Measurements from ENCODE around the gene SOX8. TPM values are rescaled to one million over a fixed set of nuclear protein-coding genes. Genes with fewer than 3 reads are reported as not detected.

The SOX8 gene
- polyA plus RNA-seq, 1 donor from 2014 or later = 3.9 TPM

DNA sequence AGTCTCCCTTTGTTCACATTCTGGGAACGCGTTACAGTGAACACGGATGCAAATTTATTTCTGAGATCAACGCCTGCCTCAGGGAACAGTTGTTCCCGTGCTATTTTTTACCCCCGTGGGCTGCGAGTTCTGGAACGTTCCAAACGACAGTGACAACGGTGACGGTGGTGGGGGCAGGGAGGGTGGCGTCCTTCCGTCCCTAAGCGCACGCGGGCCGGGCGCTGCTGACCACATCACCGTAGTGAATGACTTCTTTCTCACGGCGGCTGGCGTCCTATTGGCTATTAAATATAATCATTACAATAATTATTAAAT lies 45.9 kb downstream of the SOX8 start:
- TF ChIP-seq SMC3 (conservative IDR thresholded peaks at IDR 0.05; ENCODE audit: poor library complexity) (no peak), REST (IDR thresholded peaks at IDR 0.05; ENCODE audit: borderline replicate concordance) (no peak), RAD21 (conservative IDR thresholded peaks at IDR 0.05) (no peak), EP300 (conservative IDR thresholded peaks at IDR 0.05; ENCODE audit: poor library complexity, severe bottlenecking) (no peak), EZH2 (IDR thresholded peaks at IDR 0.05; ENCODE audit: borderline replicate concordance, insufficient read depth, low read length, poor library complexity, severe bottlenecking) (no peak), TAF1 (IDR thresholded peaks at IDR 0.05; ENCODE audit: low read depth) (no peak), POLR2AphosphoS5 (IDR thresholded peaks at IDR 0.05) (no peak), MXI1 (conservative IDR thresholded peaks at IDR 0.05; ENCODE audit: poor library complexity, severe bottlenecking) (no peak)
- TF ChIP-seq, protein P1, sequence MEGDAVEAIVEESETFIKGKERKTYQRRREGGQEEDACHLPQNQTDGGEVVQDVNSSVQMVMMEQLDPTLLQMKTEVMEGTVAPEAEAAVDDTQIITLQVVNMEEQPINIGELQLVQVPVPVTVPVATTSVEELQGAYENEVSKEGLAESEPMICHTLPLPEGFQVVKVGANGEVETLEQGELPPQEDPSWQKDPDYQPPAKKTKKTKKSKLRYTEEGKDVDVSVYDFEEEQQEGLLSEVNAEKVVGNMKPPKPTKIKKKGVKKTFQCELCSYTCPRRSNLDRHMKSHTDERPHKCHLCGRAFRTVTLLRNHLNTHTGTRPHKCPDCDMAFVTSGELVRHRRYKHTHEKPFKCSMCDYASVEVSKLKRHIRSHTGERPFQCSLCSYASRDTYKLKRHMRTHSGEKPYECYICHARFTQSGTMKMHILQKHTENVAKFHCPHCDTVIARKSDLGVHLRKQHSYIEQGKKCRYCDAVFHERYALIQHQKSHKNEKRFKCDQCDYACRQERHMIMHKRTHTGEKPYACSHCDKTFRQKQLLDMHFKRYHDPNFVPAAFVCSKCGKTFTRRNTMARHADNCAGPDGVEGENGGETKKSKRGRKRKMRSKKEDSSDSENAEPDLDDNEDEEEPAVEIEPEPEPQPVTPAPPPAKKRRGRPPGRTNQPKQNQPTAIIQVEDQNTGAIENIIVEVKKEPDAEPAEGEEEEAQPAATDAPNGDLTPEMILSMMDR (IDR thresholded peaks at IDR 0.05; ENCODE audit: poor library complexity, severe bottlenecking) = no peak
- H3K4me2 ChIP-seq (ENCODE audit: low read length) = no peak overlapping the region
- no peak overlapping the region for H2AFZ ChIP-seq (ENCODE audit: low read depth, low read length)
- no peaks in the 10 kb centered on the region for H3F3A ChIP-seq (ENCODE audit: insufficient read depth, low read length, poor library complexity, severe bottlenecking)
- no peaks in the 10 kb centered on the region for H3K9me2 ChIP-seq (ENCODE audit: insufficient read depth, low read length)
- H4K20me1 ChIP-seq (ENCODE audit: insufficient read depth) = no peaks in the 10 kb centered on the region
- no peaks in the 10 kb centered on the region for H3K36me3 ChIP-seq (ENCODE audit: insufficient read depth, low read length)
- no peak overlapping the region for H3K4me3 ChIP-seq (ENCODE audit: low read length)
- no peaks in the 10 kb centered on the region for H3K27me3 ChIP-seq (ENCODE audit: insufficient read depth, low read depth, low read length)
- no peaks in the 10 kb centered on the region for H3K9me3 ChIP-seq (ENCODE audit: low read length)
- H3K9ac ChIP-seq (ENCODE audit: low read length) = no peak overlapping the region
- no peak overlapping the region for H3K27ac ChIP-seq (ENCODE audit: low read length)
- no peaks in the 10 kb centered on the region for H3K79me2 ChIP-seq (replicated peaks; ENCODE audit: insufficient read depth, low read length)

GRCh38 chr16:1028056-1028455 lies 46.5 kb downstream of the SOX8 start:
- no peak for TF ChIP-seq RAD21 (conservative IDR thresholded peaks at IDR 0.05)
- no peak for TF ChIP-seq MXI1 (conservative IDR thresholded peaks at IDR 0.05; ENCODE audit: poor library complexity, severe bottlenecking)
- TF ChIP-seq REST (IDR thresholded peaks at IDR 0.05; ENCODE audit: borderline replicate concordance) = no peak
- TF ChIP-seq EZH2 (IDR thresholded peaks at IDR 0.05; ENCODE audit: borderline replicate concordance, insufficient read depth, low read length, poor library complexity, severe bottlenecking) = no peak
- no peak for TF ChIP-seq TAF1 (IDR thresholded peaks at IDR 0.05; ENCODE audit: low read depth)
- TF ChIP-seq SMC3 (conservative IDR thresholded peaks at IDR 0.05; ENCODE audit: poor library complexity) = no peak
- TF ChIP-seq, protein P1 (IDR thresholded peaks at IDR 0.05; ENCODE audit: poor library complexity, severe bottlenecking) = no peak
- TF ChIP-seq POLR2AphosphoS5 (IDR thresholded peaks at IDR 0.05) = no peak
- no peak for TF ChIP-seq EP300 (conservative IDR thresholded peaks at IDR 0.05; ENCODE audit: poor library complexity, severe bottlenecking)
- H3K4me2 ChIP-seq (ENCODE audit: low read length) = no peak overlapping the region
- no peaks in the 10 kb centered on the region for H3K79me2 ChIP-seq (replicated peaks; ENCODE audit: insufficient read depth, low read length)
- no peak overlapping the region for H3K27ac ChIP-seq (ENCODE audit: low read length)
- H3K9ac ChIP-seq (ENCODE audit: low read length) = no peak overlapping the region
- no peaks in the 10 kb centered on the region for H3K9me3 ChIP-seq (ENCODE audit: low read length)
- no peaks in the 10 kb centered on the region for H3F3A ChIP-seq (ENCODE audit: insufficient read depth, low read length, poor library complexity, severe bottlenecking)
- H3K9me2 ChIP-seq (ENCODE audit: insufficient read depth, low read length) = no peaks in the 10 kb centered on the region
- H3K36me3 ChIP-seq (ENCODE audit: insufficient read depth, low read length) = no peaks in the 10 kb centered on the region
- H2AFZ ChIP-seq (ENCODE audit: low read depth, low read length) = no peak overlapping the region
- H4K20me1 ChIP-seq (ENCODE audit: insufficient read depth) = no peaks in the 10 kb centered on the region
- no peaks in the 10 kb centered on the region for H3K27me3 ChIP-seq (ENCODE audit: insufficient read depth, low read depth, low read length)
- no peak overlapping the region for H3K4me3 ChIP-seq (ENCODE audit: low read length)

Data from neural cell (in vitro differentiated cells).